ENCODE data around the gene KLHL18.

- TF ChIP-seq CTCF (IDR thresholded peaks at IDR 0.05; ENCODE audit: low read length) (no peak), EZH2 (IDR thresholded peaks at IDR 0.05; ENCODE audit: borderline replicate concordance, low read length) (no peak)
Observed at GRCh38 chr3:47377186-47377585, 94.4 kb downstream of the KLHL18 start.
